T-helper 17 cell (primary cell): ENCODE measurements around the gene CTR9. TPM values are rescaled to one million over a fixed set of nuclear protein-coding genes. Genes with fewer than 3 reads are reported as not detected.
"Not testable (repeated sequence)": the region's sequence is repeated elsewhere in the genome, so short reads cannot be mapped to it uniquely, and the experiment has no call there.

ENCODE experiments used
- ATAC-seq: fragments of 150-1000 bp; cut with Tn5 transposase; 2 replicates; pipeline ENCODE4 v1.10.0; 2021; ENCODE audit warnings: mild to moderate bottlenecking, moderate library complexity
- DNase-seq, 3 donors: peaks; one replicate each; pipeline versions ENCODE4 v3.0.0 to v3.0.0-alpha.2; 2020 to 2021
- H3K9me3 ChIP-seq: one replicate; pipeline ENCODE4 v1.7.0; 2013; ENCODE audit warnings: low read length, mild to moderate bottlenecking; ENCODE audit not compliant: control insufficient read depth, poor library complexity, severe bottlenecking
- H3K27ac Mint-ChIP-seq: one replicate; pipeline ENCODE4 v1.8.0; 2022; ENCODE audit warnings: mild to moderate bottlenecking, moderate library complexity, mixed read lengths
- H3K27me3 Mint-ChIP-seq: one replicate; pipeline ENCODE4 v1.8.0; 2022; ENCODE audit warnings: mixed read lengths
- H3K36me3 Mint-ChIP-seq: one replicate; pipeline ENCODE4 v1.8.0; 2022; ENCODE audit warnings: low read depth, mixed read lengths
- H3K4me1 Mint-ChIP-seq: one replicate; pipeline ENCODE4 v1.8.0; 2022; ENCODE audit warnings: mild to moderate bottlenecking, mixed read lengths
- H3K4me3 Mint-ChIP-seq: one replicate; pipeline ENCODE4 v1.8.0; 2022; ENCODE audit warnings: mild to moderate bottlenecking, moderate library complexity, mixed read lengths
- total RNA-seq, 4 donors: library from RNA in 2 of 4; stranded (reverse) in 2 of 4; gene quantifications; one replicate each; pipeline ENCODE4 v1.2.3 and lab custom pipeline; 2022 to 2026

CTR9 gene
- total RNA-seq, 2 donors from 2014 or later: 27.3 to 28.8 TPM

- ATAC-seq: peak; percentile 24
- H3K4me1 Mint-ChIP-seq: peaks cover 54% of the 10 kb centered on the region
- H3K9me3 ChIP-seq: no peaks in the 10 kb centered on the region
- H3K27ac Mint-ChIP-seq: peak overlapping the region; percentile 84
- H3K36me3 Mint-ChIP-seq: peaks cover 10% of the 10 kb centered on the region
- peak overlapping the region; percentile 59 for H3K4me3 Mint-ChIP-seq
- no peak for DNase-seq
- H3K27me3 Mint-ChIP-seq: no peaks in the 10 kb centered on the region
These were observed 49.2 kb downstream of the CTR9 start for GRCh38 chr11:10800292-10800691.

- ATAC-seq (no peak), DNase-seq (no peak)
- Mint-ChIP-seq H3K27me3 (no peaks in the 10 kb centered on the region), H3K4me3 (peak overlapping the region; percentile 50), H3K27ac (peak overlapping the region; percentile 72), H3K4me1 (peaks cover 54% of the 10 kb centered on the region), H3K36me3 (peaks cover 11% of the 10 kb centered on the region)
- no peaks in the 10 kb centered on the region for H3K9me3 ChIP-seq
These were observed 52.6 kb downstream of the CTR9 start for GRCh38 chr11:10803676-10804075.

GRCh38 chr11:10805741-10806140 is 54.7 kb downstream of the CTR9 start:
- Mint-ChIP-seq H3K4me3 (peak overlapping the region; percentile 60), H3K4me1 (peaks cover 48% of the 10 kb centered on the region), H3K27me3 (no peaks in the 10 kb centered on the region), H3K27ac (peak overlapping the region; percentile 72), H3K36me3 (peaks cover 9% of the 10 kb centered on the region)
- DNase-seq: no peak
- no peaks in the 10 kb centered on the region for H3K9me3 ChIP-seq
- ATAC-seq: no peak

GRCh38 chr11:10806206-10806605 is 55.2 kb downstream of the CTR9 start:
- Mint-ChIP-seq H3K4me1 (peaks cover 47% of the 10 kb centered on the region), H3K27me3 (no peaks in the 10 kb centered on the region), H3K27ac (peak overlapping the region; percentile 72), H3K36me3 (peaks cover 8% of the 10 kb centered on the region), H3K4me3 (peak overlapping the region; percentile 96)
- H3K9me3 ChIP-seq: no peaks in the 10 kb centered on the region
- no peak for DNase-seq
- no peak for ATAC-seq

- Mint-ChIP-seq H3K36me3 (peaks cover 7% of the 10 kb centered on the region), H3K27ac (peak overlapping the region; percentile 95), H3K4me3 (peak overlapping the region; percentile 96), H3K27me3 (peaks cover 5% of the 10 kb centered on the region), H3K4me1 (peaks cover 42% of the 10 kb centered on the region)
- no peaks in the 10 kb centered on the region for H3K9me3 ChIP-seq
- DNase-seq (peak; percentile 17 to 39 (median 34)), ATAC-seq (no peak)
These were observed 56.6 kb downstream of the CTR9 start for GRCh38 chr11:10807493-10808234.

GRCh38 chr11:10808235-10808552 is 57.1 kb downstream of the CTR9 start:
- DNase-seq (peak in 1 of 3 donors; percentile 8), ATAC-seq (no peak)
- peak overlapping the region; percentile 96 for H3K4me3 Mint-ChIP-seq
- H3K9me3 ChIP-seq: no peaks in the 10 kb centered on the region
- peaks cover 40% of the 10 kb centered on the region for H3K4me1 Mint-ChIP-seq
- H3K27ac Mint-ChIP-seq: peak overlapping the region; percentile 95
- H3K27me3 Mint-ChIP-seq: peaks cover 5% of the 10 kb centered on the region
- H3K36me3 Mint-ChIP-seq: peaks cover 7% of the 10 kb centered on the region

GRCh38 chr11:10808553-10809372 is 57.7 kb downstream of the CTR9 start, which contains the start of gene EIF4G2:
Gene EIF4G2, minus strand, starts transcription at chr11:10808926.
- Mint-ChIP-seq H3K27ac (peak within 1 kb of the TSS; percentile 95), H3K4me3 (peak within 1 kb of the TSS; percentile 96), H3K36me3 (peaks cover 7% of the 10 kb centered on the region), H3K4me1 (peaks cover 35% of the 10 kb centered on the region), H3K27me3 (peaks cover 5% of the 10 kb centered on the region)
- no peaks in the 10 kb centered on the region for H3K9me3 ChIP-seq
- DNase-seq (peak; percentile 93 to 98 (median 97)), ATAC-seq (peak; percentile 93)

GRCh38 chr11:10809373-10810160 is 58.5 kb downstream of the CTR9 start:
- peak; percentile 12 for ATAC-seq
- peaks cover 4% of the 10 kb centered on the region for H3K36me3 Mint-ChIP-seq
- DNase-seq: peak in 1 of 3 donors; percentile 26
- H3K27me3 Mint-ChIP-seq: peaks cover 11% of the 10 kb centered on the region
- H3K27ac Mint-ChIP-seq: peak overlapping the region; percentile 95
- H3K9me3 ChIP-seq: no peaks in the 10 kb centered on the region
- peaks cover 30% of the 10 kb centered on the region for H3K4me1 Mint-ChIP-seq
- H3K4me3 Mint-ChIP-seq: peak overlapping the region; percentile 96

- ATAC-seq: no peak
- DNase-seq: no peak
- Mint-ChIP-seq H3K4me1 (peaks cover 7% of the 10 kb centered on the region), H3K4me3 (no peak overlapping the region), H3K36me3 (no peaks in the 10 kb centered on the region), H3K27ac (no peak overlapping the region), H3K27me3 (peaks cover 24% of the 10 kb centered on the region)
- no peaks in the 10 kb centered on the region for H3K9me3 ChIP-seq
These were observed 62.9 kb downstream of the CTR9 start for GRCh38 chr11:10813945-10814344.

GRCh38 chr11:10818594-10818993 is 67.5 kb downstream of the CTR9 start:
- Mint-ChIP-seq H3K36me3 (peaks cover 4% of the 10 kb centered on the region), H3K27ac (no peak overlapping the region), H3K4me3 (no peak overlapping the region), H3K4me1 (peaks cover 2% of the 10 kb centered on the region), H3K27me3 (peaks cover 19% of the 10 kb centered on the region)
- no peaks in the 10 kb centered on the region for H3K9me3 ChIP-seq
- DNase-seq (no peak), ATAC-seq (no peak)

- not testable (repeated sequence) for H3K4me3 Mint-ChIP-seq, DNase-seq, H3K36me3 Mint-ChIP-seq, H3K27ac Mint-ChIP-seq, ATAC-seq, H3K27me3 Mint-ChIP-seq, H3K4me1 Mint-ChIP-seq, H3K9me3 ChIP-seq
These were observed 71.4 kb downstream of the CTR9 start for GRCh38 chr11:10822491-10822890.

- no peak for ATAC-seq
- H3K9me3 ChIP-seq: no peaks in the 10 kb centered on the region
- Mint-ChIP-seq H3K27me3 (no peaks in the 10 kb centered on the region), H3K4me1 (peaks cover 7% of the 10 kb centered on the region), H3K4me3 (no peak overlapping the region), H3K36me3 (peaks cover 8% of the 10 kb centered on the region), H3K27ac (no peak overlapping the region)
- no peak for DNase-seq
These were observed 72.1 kb downstream of the CTR9 start for GRCh38 chr11:10823152-10823579.

- Mint-ChIP-seq H3K4me3 (no peak overlapping the region), H3K36me3 (peaks cover 8% of the 10 kb centered on the region), H3K4me1 (peaks cover 7% of the 10 kb centered on the region), H3K27ac (no peak overlapping the region), H3K27me3 (no peaks in the 10 kb centered on the region)
- ATAC-seq (peak; percentile 61), DNase-seq (no peak)
- no peaks in the 10 kb centered on the region for H3K9me3 ChIP-seq
These were observed 73.8 kb downstream of the CTR9 start for GRCh38 chr11:10824888-10825287.
